Measurements from ENCODE around the gene RAP1GAP.

DNA sequence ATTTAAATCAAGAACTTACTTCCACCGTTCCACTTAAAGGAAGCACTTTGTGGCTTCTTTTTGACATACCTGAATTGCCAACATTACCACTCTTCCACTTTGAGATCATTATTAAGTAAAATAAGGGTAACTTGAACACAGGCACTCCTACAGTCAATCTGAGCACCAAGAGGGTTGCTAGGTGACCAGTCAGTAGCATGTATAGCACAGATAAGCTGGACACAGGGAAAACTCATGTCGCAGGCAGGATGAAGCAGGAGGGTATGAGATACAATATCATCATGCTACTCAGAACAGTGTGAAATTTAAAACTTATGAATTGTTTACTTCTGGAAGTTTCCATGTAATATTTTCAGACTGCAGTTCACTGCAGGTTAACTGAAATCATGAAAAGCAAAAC lies 47.0 kb upstream of the RAP1GAP start:
- no peak for TF ChIP-seq CTCF (IDR thresholded peaks at IDR 0.05 in 4 of 5, conservative IDR thresholded peaks at IDR 0.05 in 1 of 5)
- no peak for TF ChIP-seq POLR2A (IDR thresholded peaks at IDR 0.05)

Data from gastrocnemius medialis (tissue), 4 donors.